Fibroblast of mammary gland (primary cell): Measurements from ENCODE around the gene SULT1C4.

ENCODE experiments used
- DNase-seq: peaks from one replicate; pipeline ENCODE4 v3.0.0-alpha.2; 2010; ENCODE audit warnings: low read depth
- H3K4me3 ChIP-seq: 2 replicates; pipeline ENCODE4 v1.5.1; 2011; ENCODE audit warnings: low read depth, mild to moderate bottlenecking, low read length, moderate library complexity; ENCODE audit not compliant: control insufficient read depth
- CTCF ChIP-seq: conservative IDR thresholded peaks from 2 replicates; pipeline ENCODE4 v1.5.1; 2011; ENCODE audit warnings: low read depth, low read length, inconsistent platforms; ENCODE audit not compliant: control insufficient read depth, insufficient read depth

The SULT1C4 gene

GRCh38 chr2:108377815-108378630 lies at the start of gene SULT1C4:
SULT1C4 (plus strand) TSS chr2:108377954; CDS start chr2:108378338, 384 bp downstream.
- no peak within 1 kb of the TSS for H3K4me3 ChIP-seq
- TF ChIP-seq CTCF, result no peak
- no peak for DNase-seq

- no peak overlapping the region for H3K4me3 ChIP-seq
- DNase-seq, result no peak
- TF ChIP-seq CTCF, result no peak
These were observed 48.0 kb upstream of the SULT1C4 start for GRCh38 chr2:108329771-108330170.

- TF ChIP-seq CTCF, result no peak
- peak; percentile 75 for DNase-seq
- no peak overlapping the region for H3K4me3 ChIP-seq
These were observed 46.8 kb upstream of the SULT1C4 start for GRCh38 chr2:108330979-108331378.

- no peak for DNase-seq
- no peak for TF ChIP-seq CTCF
- H3K4me3 ChIP-seq, result no peak overlapping the region
These were observed 31.8 kb upstream of the SULT1C4 start for GRCh38 chr2:108345951-108346350.

GRCh38 chr2:108346827-108347226 lies 30.9 kb upstream of the SULT1C4 start:
- no peak overlapping the region for H3K4me3 ChIP-seq
- TF ChIP-seq CTCF, result no peak
- no peak for DNase-seq

- no peak for TF ChIP-seq CTCF
- no peak for DNase-seq
- H3K4me3 ChIP-seq, result no peak overlapping the region
These were observed 30.0 kb upstream of the SULT1C4 start for GRCh38 chr2:108347786-108348185.
